ENCODE data around the gene RPP25. TPM values are rescaled to one million over a fixed set of nuclear protein-coding genes. Genes with fewer than 3 reads are reported as not detected.

The RPP25 gene
- total and polyA plus RNA-seq, 2 of the 13 experiments (the other 11 are each of a cell fraction or from before 2014, with no cell fraction given): 0.05 to 0.11 TPM

GRCh38 chr15:74956648-74957475 is at the start of gene RPP25 (continued):
- TF ChIP-seq ZFP62 (CRISPR knock-in tag; IDR thresholded peaks at IDR 0.05) (no peak), NRL (CRISPR knock-in tag; IDR thresholded peaks at IDR 0.05; ENCODE audit: borderline replicate concordance) (no peak), ZNF800 (CRISPR knock-in tag; IDR thresholded peaks at IDR 0.05) (0 out of 2 replicates have a peak, but pooled peaks have one; percentile 18), ZBTB21 (CRISPR knock-in tag; IDR thresholded peaks at IDR 0.05) (no peak), CEBPZ (IDR thresholded peaks at IDR 0.05; ENCODE audit: low read length) (no peak), ZNF816 (CRISPR knock-in tag; IDR thresholded peaks at IDR 0.05; ENCODE audit: borderline replicate concordance) (no peak), EEA1 (CRISPR knock-in tag; IDR thresholded peaks at IDR 0.05; ENCODE audit: borderline replicate concordance) (peak; percentile 48; the same call in 1 of the 2 replicates), ZBTB39 (CRISPR knock-in tag; IDR thresholded peaks at IDR 0.05) (no peak), NR2F2 (IDR thresholded peaks at IDR 0.05; ENCODE audit: borderline replicate concordance, low read depth) (no peak), NAIF1 (CRISPR knock-in tag; IDR thresholded peaks at IDR 0.05; ENCODE audit: borderline replicate concordance) (no peak), NFRKB (IDR thresholded peaks at IDR 0.05) (no peak), FOXM1 (CRISPR knock-in tag; IDR thresholded peaks at IDR 0.05) (no peak), KDM5B (CRISPR knock-in tag; IDR thresholded peaks at IDR 0.05; ENCODE audit: borderline replicate concordance) (peak; percentile 73; the same call in 1 of the 2 replicates), HOXA3 (CRISPR knock-in tag; IDR thresholded peaks at IDR 0.05) (0 out of 2 replicates have a peak, but pooled peaks have one; percentile 42), NR2F1 (CRISPR knock-in tag; IDR thresholded peaks at IDR 0.05) (no peak), ZBTB38 (CRISPR knock-in tag; IDR thresholded peaks at IDR 0.05) (no peak), RFX5 (IDR thresholded peaks at IDR 0.05; ENCODE audit: low read depth, low read length) (no peak), ZKSCAN8 (CRISPR knock-in tag; IDR thresholded peaks at IDR 0.05; ENCODE audit: borderline replicate concordance) (no peak), JDP2 (CRISPR knock-in tag; IDR thresholded peaks at IDR 0.05; ENCODE audit: borderline replicate concordance) (no peak), ZNF17 (CRISPR knock-in tag; IDR thresholded peaks at IDR 0.05) (no peak), CREBL2 (CRISPR knock-in tag; IDR thresholded peaks at IDR 0.05; ENCODE audit: borderline replicate concordance) (no peak), POLR2G (IDR thresholded peaks at IDR 0.05; ENCODE audit: low read depth, low read length) (peak; percentile 44; the same call in 1 of the 2 replicates), FOXK1 (CRISPR knock-in tag; IDR thresholded peaks at IDR 0.05; ENCODE audit: borderline replicate concordance, low read depth) (no peak)

Measured in HepG2 (cell line).